Activated naive CD4-positive, alpha-beta T cell treated with anti-CD3 and anti-CD28 coated beads, Interleukin-2, amount 10 ng/mL, durations not matched to agents 7 days and 5 days (primary cell): ENCODE results near the gene FBXO31.

Experiments
- CTCF ChIA-PET: fragments of 350-600 bp; sonication (Branson Sonifier 250); formaldehyde crosslinking; loops from one replicate; lab custom pipeline; 2021; ENCODE audit warnings: antibody characterized with exemption; lab: Charles Lee
- DNase-seq: peaks from one replicate; pipeline ENCODE4 v3.0.0-alpha.2; 2020
- H3K27ac Mint-ChIP-seq: one replicate; pipeline ENCODE4 v1.8.0; 2021; ENCODE audit warnings: mild to moderate bottlenecking, moderate library complexity, mixed read lengths
- H3K27me3 Mint-ChIP-seq: one replicate; pipeline ENCODE4 v1.8.0; 2021; ENCODE audit warnings: mild to moderate bottlenecking, mixed read lengths
- H3K36me3 Mint-ChIP-seq: one replicate; pipeline ENCODE4 v1.8.0; 2021; ENCODE audit warnings: mixed read lengths
- H3K4me1 Mint-ChIP-seq: one replicate; pipeline ENCODE4 v1.8.0; 2021; ENCODE audit warnings: mixed read lengths
- H3K4me3 Mint-ChIP-seq: one replicate; pipeline ENCODE4 v1.8.0; 2021; ENCODE audit warnings: mild to moderate bottlenecking, moderate library complexity, mixed read lengths
- H3K9me3 Mint-ChIP-seq: one replicate; pipeline ENCODE4 v1.8.0; 2021; ENCODE audit warnings: mixed read lengths

FBXO31 gene, protein sequence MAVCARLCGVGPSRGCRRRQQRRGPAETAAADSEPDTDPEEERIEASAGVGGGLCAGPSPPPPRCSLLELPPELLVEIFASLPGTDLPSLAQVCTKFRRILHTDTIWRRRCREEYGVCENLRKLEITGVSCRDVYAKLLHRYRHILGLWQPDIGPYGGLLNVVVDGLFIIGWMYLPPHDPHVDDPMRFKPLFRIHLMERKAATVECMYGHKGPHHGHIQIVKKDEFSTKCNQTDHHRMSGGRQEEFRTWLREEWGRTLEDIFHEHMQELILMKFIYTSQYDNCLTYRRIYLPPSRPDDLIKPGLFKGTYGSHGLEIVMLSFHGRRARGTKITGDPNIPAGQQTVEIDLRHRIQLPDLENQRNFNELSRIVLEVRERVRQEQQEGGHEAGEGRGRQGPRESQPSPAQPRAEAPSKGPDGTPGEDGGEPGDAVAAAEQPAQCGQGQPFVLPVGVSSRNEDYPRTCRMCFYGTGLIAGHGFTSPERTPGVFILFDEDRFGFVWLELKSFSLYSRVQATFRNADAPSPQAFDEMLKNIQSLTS

DNA sequence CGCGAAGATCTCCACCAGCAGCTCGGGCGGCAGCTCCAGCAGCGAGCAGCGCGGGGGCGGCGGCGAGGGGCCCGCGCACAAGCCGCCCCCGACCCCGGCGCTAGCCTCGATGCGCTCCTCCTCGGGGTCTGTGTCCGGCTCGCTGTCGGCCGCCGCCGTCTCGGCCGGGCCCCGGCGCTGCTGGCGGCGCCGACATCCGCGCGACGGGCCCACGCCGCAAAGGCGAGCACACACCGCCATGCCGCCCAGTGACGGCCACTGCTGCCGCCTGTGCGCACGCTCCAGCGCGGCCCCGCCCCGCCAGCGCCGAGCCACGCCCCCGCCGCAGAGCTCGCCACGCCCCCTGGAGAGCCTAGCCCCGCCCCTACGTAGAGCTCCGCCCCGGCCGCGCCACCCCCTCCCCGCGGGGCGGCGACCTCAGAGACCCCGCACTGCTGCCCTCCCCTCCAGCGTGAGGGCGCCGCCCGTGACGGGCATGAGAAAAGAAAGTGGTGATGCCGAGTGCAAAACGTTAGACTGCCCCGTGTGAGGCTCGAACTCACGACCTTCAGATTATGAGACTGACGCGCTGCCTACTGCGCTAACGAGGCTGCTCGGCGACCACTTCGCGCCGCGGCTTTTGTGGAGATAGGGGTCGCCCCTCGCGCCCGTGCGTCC is at the start of gene FBXO31:
FBXO31 (minus strand) TSS at position 272 of the 657 bp plus-strand sequence; CDS start at position 240, 32 bp downstream.
- H3K36me3 Mint-ChIP-seq, result peaks cover 13% of the 10 kb centered on the region
- peaks cover 71% of the 10 kb centered on the region for H3K4me1 Mint-ChIP-seq
- H3K27me3 Mint-ChIP-seq, result peaks cover 4% of the 10 kb centered on the region
- H3K27ac Mint-ChIP-seq, result peak within 1 kb of the TSS; percentile 99
- H3K4me3 Mint-ChIP-seq, result peak within 1 kb of the TSS; percentile 87
- no peaks in the 10 kb centered on the region for H3K9me3 Mint-ChIP-seq
- peak; percentile 89 for DNase-seq
- CTCF ChIA-PET, result interaction anchor here (1.0 to 2.9 kb wide), 4 partner anchors 9 to 68 kb away, joined by 4 to 17 read pairs (median 4); no protein-coding TSS in a partner anchor

DNA sequence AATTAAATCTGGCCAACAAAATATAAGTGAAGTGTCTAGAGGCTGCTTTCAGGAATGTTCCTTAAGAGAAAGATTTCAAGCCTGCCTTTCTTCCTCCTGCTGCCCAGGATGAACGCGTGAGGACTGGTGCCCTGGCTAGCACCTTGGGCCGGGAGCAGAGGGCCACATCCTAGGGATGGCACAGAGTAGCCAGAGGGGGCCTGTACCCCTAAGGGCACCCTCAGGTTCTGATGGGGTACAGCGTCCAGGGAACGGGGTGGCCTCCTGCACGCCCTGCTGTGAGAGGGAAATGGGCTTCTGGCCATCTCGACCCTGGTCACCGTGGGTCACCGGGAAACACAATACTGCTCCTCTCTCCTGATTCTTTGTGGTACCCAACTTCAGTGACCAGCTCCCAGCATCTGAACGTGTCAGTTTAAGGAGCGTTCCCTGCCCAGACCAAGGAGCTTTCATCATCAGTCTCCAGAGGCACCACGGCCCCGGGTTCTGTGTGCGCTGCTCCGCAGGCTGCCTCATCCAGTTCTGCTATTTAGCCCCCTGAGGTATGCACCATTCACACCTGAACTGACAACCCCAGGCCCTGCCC is 48.8 kb upstream of the FBXO31 start:
- CTCF ChIA-PET, result interaction anchor here (1.1 kb wide), 1 partner anchor 16 kb away, joined by 3 read pairs; no protein-coding TSS in a partner anchor
- no peak overlapping the region for H3K27ac Mint-ChIP-seq
- peaks cover 10% of the 10 kb centered on the region for H3K27me3 Mint-ChIP-seq
- no peaks in the 10 kb centered on the region for H3K9me3 Mint-ChIP-seq
- no peak for DNase-seq
- peaks cover 21% of the 10 kb centered on the region for H3K4me1 Mint-ChIP-seq
- no peak overlapping the region for H3K4me3 Mint-ChIP-seq
- peaks cover 6% of the 10 kb centered on the region for H3K36me3 Mint-ChIP-seq

DNA sequence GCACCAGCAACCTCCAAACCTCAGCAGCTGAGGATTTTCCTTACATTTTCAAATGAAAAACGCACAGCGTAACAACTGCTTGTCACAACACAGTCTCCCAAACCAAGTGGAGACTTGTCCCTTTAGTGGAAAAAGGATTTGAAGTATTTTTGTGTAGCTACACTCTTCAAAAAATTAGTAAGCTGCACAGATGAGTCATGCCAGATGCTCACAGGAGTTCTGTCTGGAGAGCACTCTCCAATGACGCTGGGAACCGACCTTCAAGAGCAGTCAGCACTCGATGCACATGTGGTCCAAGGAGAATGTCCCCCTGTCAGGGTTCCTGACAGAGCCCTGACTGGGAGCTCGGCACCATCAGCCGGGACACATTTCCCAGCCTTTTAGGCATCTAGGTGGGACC is 48.4 kb upstream of the FBXO31 start:
- Mint-ChIP-seq H3K9me3 (no peaks in the 10 kb centered on the region), H3K4me1 (peaks cover 19% of the 10 kb centered on the region), H3K36me3 (peaks cover 6% of the 10 kb centered on the region), H3K27me3 (peaks cover 10% of the 10 kb centered on the region), H3K27ac (no peak overlapping the region), H3K4me3 (no peak overlapping the region)
- CTCF ChIA-PET, result interaction anchor here (1.1 kb wide), 1 partner anchor 15 kb away, joined by 3 read pairs; no protein-coding TSS in a partner anchor
- DNase-seq, result no peak

DNA sequence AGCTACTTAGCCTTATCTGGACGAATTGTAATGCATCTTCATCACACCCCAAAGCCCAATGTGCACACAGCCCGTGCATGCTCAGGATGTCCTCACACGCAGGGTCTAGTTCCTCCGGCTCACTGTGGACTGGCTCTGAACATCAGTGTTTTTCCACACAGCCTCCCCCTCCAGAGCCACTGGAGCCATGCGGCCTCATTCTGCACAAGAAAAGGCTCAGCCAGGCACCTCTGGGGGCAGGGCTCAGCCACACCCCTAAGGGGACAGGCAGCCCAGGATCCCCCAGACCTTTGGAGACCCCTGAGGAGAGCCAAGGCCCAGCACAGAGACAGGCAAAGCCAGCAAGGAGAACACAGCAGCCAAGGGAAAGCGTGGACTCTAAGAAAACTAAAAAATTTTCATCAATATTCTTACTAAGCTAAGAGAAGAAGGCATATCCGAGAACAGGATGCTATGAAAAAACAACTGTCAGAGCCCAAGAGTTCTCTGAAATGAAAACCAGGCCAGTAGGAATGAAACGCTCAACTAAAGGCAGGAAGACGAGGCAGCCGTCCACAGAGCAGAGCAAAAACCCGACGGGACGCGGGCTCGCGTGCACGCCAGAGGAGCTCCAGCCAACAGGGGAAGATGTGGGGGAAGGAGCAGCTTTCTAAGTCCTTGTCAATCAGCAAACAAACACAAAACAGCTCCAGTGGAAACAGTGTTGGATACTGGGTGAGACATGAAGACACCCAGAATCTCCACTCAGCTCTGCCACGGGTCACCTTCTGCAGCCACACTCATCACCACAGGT is 43.0 kb upstream of the FBXO31 start:
- Mint-ChIP-seq H3K4me1 (no peaks in the 10 kb centered on the region), H3K27ac (no peak overlapping the region), H3K27me3 (no peaks in the 10 kb centered on the region), H3K4me3 (no peak overlapping the region), H3K36me3 (peaks cover 10% of the 10 kb centered on the region), H3K9me3 (no peaks in the 10 kb centered on the region)
- CTCF ChIA-PET, result interaction anchor here (1.0 kb wide), 1 partner anchor 10 kb away, joined by 3 read pairs; no protein-coding TSS in a partner anchor
- no peak for DNase-seq

DNA sequence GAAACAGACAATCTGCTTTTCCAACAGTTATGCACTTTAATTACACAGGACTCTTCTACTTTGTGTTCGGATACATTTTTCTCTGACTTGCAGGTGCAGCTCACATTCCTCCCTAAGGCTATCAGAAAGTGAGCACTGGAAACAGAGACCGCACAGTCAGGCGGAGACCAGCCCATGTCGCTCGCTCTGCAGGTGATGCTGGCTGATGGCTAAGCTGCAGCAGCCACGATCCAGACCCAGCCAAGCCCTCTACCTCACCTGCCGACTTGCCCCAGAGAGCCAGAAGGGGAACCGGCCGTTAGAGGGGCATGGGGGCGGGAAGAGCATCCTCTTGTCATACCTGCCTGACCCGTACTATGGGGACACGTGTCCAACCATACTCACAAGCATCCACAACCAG is 42.4 kb upstream of the FBXO31 start:
- Mint-ChIP-seq H3K27me3 (no peaks in the 10 kb centered on the region), H3K27ac (no peak overlapping the region), H3K4me3 (no peak overlapping the region), H3K9me3 (no peaks in the 10 kb centered on the region), H3K36me3 (peaks cover 8% of the 10 kb centered on the region), H3K4me1 (no peaks in the 10 kb centered on the region)
- CTCF ChIA-PET, result interaction anchor here (1.0 to 1.9 kb wide), 2 partner anchors 11 to 211 kb away, joined by 3 to 5 read pairs; no protein-coding TSS in a partner anchor
- no peak for DNase-seq

DNA sequence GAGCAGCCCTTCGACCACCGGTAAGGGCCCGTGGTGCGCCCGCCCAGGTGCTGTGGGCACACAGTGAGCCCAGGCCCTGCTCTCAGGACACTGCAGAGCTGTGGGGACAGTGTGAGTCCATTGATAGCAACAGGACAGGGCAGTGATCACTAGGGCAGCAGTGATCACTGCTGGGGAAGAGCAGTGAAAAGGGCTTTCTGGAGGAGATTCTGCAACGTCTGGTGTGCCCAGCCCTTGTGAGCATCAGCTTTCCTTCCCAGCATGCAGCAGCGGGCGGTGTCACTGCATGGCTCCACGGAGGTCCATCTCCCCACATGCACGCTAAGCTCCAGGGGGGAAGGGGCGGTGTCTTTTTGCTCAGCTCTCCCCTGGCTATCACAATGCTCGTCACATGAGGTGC is 40.7 kb upstream of the FBXO31 start:
- H3K4me3 Mint-ChIP-seq, result no peak overlapping the region
- H3K27me3 Mint-ChIP-seq, result no peaks in the 10 kb centered on the region
- no peaks in the 10 kb centered on the region for H3K9me3 Mint-ChIP-seq
- peaks cover 6% of the 10 kb centered on the region for H3K36me3 Mint-ChIP-seq
- no peak overlapping the region for H3K27ac Mint-ChIP-seq
- H3K4me1 Mint-ChIP-seq, result no peaks in the 10 kb centered on the region
- CTCF ChIA-PET, result interaction anchor here (1.9 kb wide), 1 partner anchor 212 kb away, joined by 5 read pairs; no protein-coding TSS in a partner anchor
- no peak for DNase-seq

DNA sequence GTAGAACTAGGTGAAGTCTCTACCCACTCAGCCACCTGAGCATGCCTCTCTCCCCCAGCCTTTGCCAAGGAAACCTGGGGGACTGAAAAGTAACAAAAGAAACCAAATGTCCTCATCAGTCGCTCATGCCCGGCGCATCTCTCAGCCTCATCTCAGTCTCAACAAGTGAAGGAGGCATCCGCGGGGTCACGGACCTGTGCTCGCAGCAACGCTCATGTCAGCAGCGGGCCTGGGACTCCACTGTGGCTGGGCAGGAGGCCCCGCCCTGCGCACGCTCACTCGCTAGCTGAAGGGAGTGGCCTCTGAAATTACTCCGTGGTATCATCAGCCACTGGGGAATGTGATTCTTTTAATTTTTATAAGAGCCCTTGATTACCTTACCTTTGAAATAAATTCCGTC is 39.9 kb upstream of the FBXO31 start:
- peaks cover 6% of the 10 kb centered on the region for H3K36me3 Mint-ChIP-seq

DNA sequence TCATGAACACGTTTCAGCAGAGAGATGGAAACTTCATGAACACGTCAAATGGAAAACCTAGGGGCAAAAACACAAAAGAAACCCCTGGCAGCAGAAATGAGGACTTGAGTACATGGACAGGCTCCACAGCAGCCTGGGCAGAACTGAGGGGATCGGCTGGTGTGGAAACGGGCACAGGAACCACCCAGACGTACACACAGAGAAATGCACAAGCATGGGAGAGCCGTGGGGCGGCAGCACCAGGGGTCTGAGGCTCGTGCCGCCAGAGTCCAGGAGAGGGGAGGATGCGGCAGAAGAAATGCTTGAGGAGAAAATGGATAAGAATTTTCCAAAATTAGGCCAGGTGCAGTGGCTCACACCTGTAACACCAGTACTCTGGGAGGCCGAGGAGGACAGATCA is 38.5 kb upstream of the FBXO31 start:
- no peaks in the 10 kb centered on the region for H3K27me3 Mint-ChIP-seq
- DNase-seq, result no peak
- no peaks in the 10 kb centered on the region for H3K9me3 Mint-ChIP-seq
- H3K4me3 Mint-ChIP-seq, result no peak overlapping the region
- no peaks in the 10 kb centered on the region for H3K4me1 Mint-ChIP-seq
- CTCF ChIA-PET, result interaction anchor here (0.6 kb wide), 1 partner anchor 196 kb away, joined by 4 read pairs; no protein-coding TSS in a partner anchor
- peaks cover 6% of the 10 kb centered on the region for H3K36me3 Mint-ChIP-seq
- no peak overlapping the region for H3K27ac Mint-ChIP-seq

More for the DNA sequence above, 39.9 kb upstream of the FBXO31 start:
- CTCF ChIA-PET, result no interaction called here
- no peak overlapping the region for H3K4me3 Mint-ChIP-seq
- DNase-seq, result no peak
- H3K27ac Mint-ChIP-seq, result no peak overlapping the region
- H3K27me3 Mint-ChIP-seq, result no peaks in the 10 kb centered on the region
- no peaks in the 10 kb centered on the region for H3K4me1 Mint-ChIP-seq
- H3K9me3 Mint-ChIP-seq, result no peaks in the 10 kb centered on the region

DNA sequence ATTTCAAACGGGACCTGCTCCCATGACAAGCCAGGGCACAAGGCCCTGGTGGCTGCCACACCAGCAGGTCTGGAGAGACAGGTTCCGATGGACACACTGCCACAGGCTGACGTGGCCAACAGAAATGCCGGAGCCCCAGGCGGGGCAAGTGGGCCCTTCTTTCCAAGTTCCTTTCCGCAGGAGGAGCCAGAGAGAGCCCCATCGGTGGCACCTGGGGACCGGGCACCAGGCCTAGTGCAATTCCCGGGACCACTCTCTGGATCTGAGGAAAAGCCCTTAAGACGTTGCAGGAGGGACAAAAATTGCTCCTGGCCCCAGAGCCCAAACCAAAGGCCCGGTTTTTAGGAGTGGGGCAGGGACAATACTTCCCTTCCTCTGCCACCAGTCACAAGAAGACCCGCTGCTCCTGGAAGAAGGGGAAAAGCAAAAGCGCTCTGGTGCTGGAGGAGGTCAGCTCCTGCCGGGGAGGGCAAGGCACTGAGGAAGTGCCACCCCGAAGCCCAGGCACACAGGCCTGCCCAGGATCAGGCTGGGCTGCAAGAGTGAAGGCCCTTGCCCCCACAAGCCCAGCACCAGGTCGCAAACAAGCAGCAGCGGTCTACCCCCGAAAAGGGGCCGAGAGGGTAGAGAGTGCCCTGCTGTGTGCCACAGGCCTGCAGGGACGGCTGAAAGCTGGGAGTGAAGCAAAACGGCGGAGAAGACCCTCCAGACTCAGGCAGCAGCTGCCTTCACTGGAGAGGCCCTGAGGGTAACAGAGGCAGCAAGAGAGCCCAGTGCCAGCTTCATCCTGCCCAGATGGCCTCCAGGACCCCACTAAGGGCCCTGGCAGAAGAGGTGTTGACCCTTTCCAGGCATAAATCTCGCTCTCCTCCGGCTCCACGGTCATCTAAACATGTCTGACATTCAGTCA is 37.7 kb upstream of the FBXO31 start:
- Mint-ChIP-seq H3K9me3 (no peaks in the 10 kb centered on the region), H3K4me1 (no peaks in the 10 kb centered on the region), H3K36me3 (peaks cover 6% of the 10 kb centered on the region), H3K4me3 (no peak overlapping the region), H3K27me3 (no peaks in the 10 kb centered on the region), H3K27ac (no peak overlapping the region)
- DNase-seq, result no peak
- CTCF ChIA-PET, result interaction anchor here (0.6 to 1.7 kb wide), 2 partner anchors 197 to 215 kb away, joined by 4 to 5 read pairs; no protein-coding TSS in a partner anchor

DNA sequence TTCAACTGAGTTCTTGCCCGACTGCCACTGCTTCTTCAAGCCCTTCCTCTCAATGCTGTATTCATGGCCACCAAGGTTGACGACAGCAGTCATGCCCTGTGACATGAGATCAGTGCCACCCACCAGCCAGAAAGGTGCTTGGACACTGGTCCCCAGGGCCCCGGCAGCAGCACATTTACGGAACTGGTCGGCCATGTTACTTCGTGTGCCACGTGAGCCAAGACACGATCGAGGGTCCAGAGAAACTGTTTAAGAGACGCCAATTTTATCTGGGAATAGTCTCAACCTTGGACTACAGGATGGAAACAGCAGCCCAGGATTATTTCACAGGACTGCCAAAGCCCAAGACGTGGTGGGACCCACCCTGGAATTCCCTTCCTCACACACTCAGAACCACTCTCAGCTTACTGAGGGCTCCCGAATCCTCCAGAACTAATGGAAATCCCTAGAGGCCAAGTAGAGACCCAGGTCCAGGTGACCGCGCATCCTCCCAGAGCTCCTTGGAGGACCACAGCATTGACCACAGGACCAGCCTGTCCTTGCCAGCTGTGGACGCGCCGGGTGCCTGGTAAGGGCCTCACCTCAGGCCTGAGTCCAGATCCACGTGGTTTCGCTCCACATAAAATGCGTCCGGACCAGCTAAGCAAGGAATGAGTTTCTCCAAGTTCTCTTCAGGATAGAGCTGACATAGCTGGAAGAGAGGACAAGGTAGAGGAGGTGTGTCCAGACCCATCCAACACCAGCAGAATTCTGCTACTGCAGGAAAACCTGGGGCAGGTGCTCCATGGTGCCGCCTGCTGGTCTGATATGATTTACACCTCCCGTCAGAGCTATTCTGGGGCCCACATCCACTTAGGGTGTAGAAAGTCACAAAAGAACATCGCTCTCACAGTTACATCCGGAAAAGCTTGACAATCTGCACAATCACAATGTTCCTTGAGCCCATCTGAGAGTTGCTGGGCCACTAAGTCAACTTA is 36.7 kb upstream of the FBXO31 start:
- H3K4me3 Mint-ChIP-seq, result no peak overlapping the region
- CTCF ChIA-PET, result interaction anchor here (1.7 kb wide), 1 partner anchor 216 kb away, joined by 5 read pairs; no protein-coding TSS in a partner anchor
- no peaks in the 10 kb centered on the region for H3K27me3 Mint-ChIP-seq
- H3K4me1 Mint-ChIP-seq, result no peaks in the 10 kb centered on the region
- DNase-seq, result no peak
- H3K27ac Mint-ChIP-seq, result no peak overlapping the region
- no peaks in the 10 kb centered on the region for H3K9me3 Mint-ChIP-seq
- peaks cover 6% of the 10 kb centered on the region for H3K36me3 Mint-ChIP-seq

DNA sequence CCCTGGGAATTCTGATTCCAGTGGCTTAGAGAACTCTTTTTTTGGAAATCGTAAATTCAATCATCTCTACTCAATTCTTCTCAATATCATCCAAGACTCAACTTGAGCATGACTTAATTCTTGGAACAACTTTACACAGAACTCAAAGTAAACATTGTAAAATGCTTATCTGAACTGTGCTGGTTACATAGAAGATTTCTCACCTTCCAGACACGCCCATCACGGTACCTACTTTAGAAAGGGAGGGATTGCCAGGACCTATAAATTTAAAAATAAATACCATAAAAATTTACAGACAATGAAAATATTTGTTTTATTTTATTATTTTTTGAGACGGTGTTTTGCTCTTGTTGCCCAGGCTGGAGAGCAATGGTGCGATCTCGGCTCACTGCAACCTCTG is 35.1 kb upstream of the FBXO31 start:
- Mint-ChIP-seq H3K36me3 (peaks cover 7% of the 10 kb centered on the region), H3K27ac (no peak overlapping the region), H3K27me3 (no peaks in the 10 kb centered on the region), H3K9me3 (no peaks in the 10 kb centered on the region), H3K4me1 (no peaks in the 10 kb centered on the region), H3K4me3 (no peak overlapping the region)
- CTCF ChIA-PET, result no interaction called here
- DNase-seq, result no peak
